HepG2 (cell line): ENCODE measurements around the gene TMEM62. TPM values are rescaled to one million over a fixed set of nuclear protein-coding genes. Genes with fewer than 3 reads are reported as not detected.

Experiments used
- ATAC-seq: fragments of 200-7000 bp; cut with Tn5 transposase; 3 replicates; pipeline ENCODE4 v1.9.1; 2020; ENCODE audit warnings: mild to moderate bottlenecking, moderate library complexity
- Bru-seq: library from RNA; stranded (reverse); fragments of 400-500 nt; gene quantifications from one replicate; lab custom pipeline; 2021; lab: Mats Ljungman, UMichigan
- BruChase-seq, 2 experiments: library from RNA; stranded (reverse); fragments of 400-500 nt; gene quantifications; one replicate each; lab custom pipeline; 2021; lab: Mats Ljungman, UMichigan
- BruUV-seq: library from RNA; stranded (reverse); fragments of 400-500 nt; replicated peaks from 2 replicates; lab custom pipeline; 2021; lab: Mats Ljungman, UMichigan
- CTCF ChIA-PET: fragments of 300-600 bp; formaldehyde crosslinking; extraction: SDS; loops from one replicate; lab custom pipeline; 2021; ENCODE audit warnings: low total read pairs, inconsistent platforms, low intra/inter-chr PET ratio; lab: Yijun Ruan, JAX
- POLR2A ChIA-PET: fragments of 350-600 bp; sonication (Branson Sonifier 250); formaldehyde crosslinking; loops from one replicate; lab custom pipeline; 2020; ENCODE audit warnings: antibody characterized with exemption, inconsistent platforms; lab: Yijun Ruan, JAX
- DNase-seq: peaks from one replicate; pipeline ENCODE4 v3.0.0-alpha.2; 2015; ENCODE audit warnings: low spot score
- FAIRE-seq: peaks from 3 replicates; lab custom pipeline; 2011; peaks lifted over from hg19 to GRCh38; lab: Jason Lieb, UNC
- H2AFZ ChIP-seq: one replicate; pipeline ENCODE4 v1.6.1; 2011; ENCODE audit warnings: low read length, inconsistent platforms
- H3K27ac ChIP-seq: fragments of 300-600 bp; 3 replicates; pipeline ENCODE4 v1.8.0; 2011; ENCODE audit warnings: mixed run types, mild to moderate bottlenecking, mixed read lengths, low read length, inconsistent platforms; ENCODE audit not compliant: insufficient read depth; ENCODE audit errors: extremely low read length
- H3K27me3 ChIP-seq, 2 experiments: fragments of 200-600 bp in 1 of 2; 2 replicates in 1 of 2; 3 replicates in 1 of 2; pipeline versions ENCODE4 v1.6.0 to v1.8.0; 2011; ENCODE audit warnings: low read length in 2 of 2, mild to moderate bottlenecking in 2 of 2, moderate library complexity in 2 of 2, inconsistent platforms in 1 of 2; ENCODE audit not compliant: insufficient read depth in 2 of 2, control insufficient read depth in 1 of 2
- H3K36me3 ChIP-seq, 2 experiments: fragments of 200-600 bp in 1 of 2; replicated peaks in 1 of 2; 2 replicates in 1 of 2; 3 replicates in 1 of 2; pipeline versions ENCODE4 v1.5.1 to v1.8.0; 2011; ENCODE audit warnings: low read length in 2 of 2, inconsistent platforms in 1 of 2; ENCODE audit not compliant: insufficient read depth in 2 of 2, control insufficient read depth in 1 of 2
- H3K4me1 ChIP-seq: 2 replicates; pipeline ENCODE4 v1.5.1; 2012; ENCODE audit warnings: low read length, inconsistent platforms; ENCODE audit not compliant: insufficient read depth
- H3K4me2 ChIP-seq: 2 replicates; pipeline ENCODE4 v1.6.0; 2011; ENCODE audit warnings: low read depth, low read length, inconsistent platforms
- H3K4me3 ChIP-seq, 3 experiments: fragments of 200-600 bp in 1 of 3; sonication (generic), shearing (Covaris generic) in 1 of 3; replicated peaks in 1 of 3; 2 replicates each; pipeline ENCODE4 v1.5.1; 2011 to 2016; ENCODE audit warnings: low read length in 3 of 3, inconsistent platforms in 2 of 3, low read depth in 2 of 3, mild to moderate bottlenecking in 2 of 3, control low read depth in 1 of 3, mixed read lengths in 1 of 3; ENCODE audit not compliant: insufficient read depth in 1 of 3
- H3K79me2 ChIP-seq: one replicate; pipeline ENCODE4 v1.6.1; 2011; ENCODE audit warnings: low read length, inconsistent platforms; ENCODE audit not compliant: insufficient read depth
- H3K9ac ChIP-seq: 2 replicates; pipeline ENCODE4 v1.6.0; 2011; ENCODE audit warnings: mild to moderate bottlenecking, low read depth, low read length, inconsistent platforms; ENCODE audit not compliant: insufficient read depth
- H3K9me3 ChIP-seq: 2 replicates; pipeline ENCODE4 v1.5.1; 2012; ENCODE audit warnings: mild to moderate bottlenecking, low read length
- H4K20me1 ChIP-seq: 2 replicates; pipeline ENCODE4 v1.6.0; 2011; ENCODE audit warnings: inconsistent platforms, mild to moderate bottlenecking, low read length, moderate library complexity; ENCODE audit not compliant: insufficient read depth
- BRD4 ChIP-seq: sonication (generic); formaldehyde crosslinking; IDR thresholded peaks from 2 replicates; pipeline ENCODE4 v1.4.0; 2020; ENCODE audit warnings: missing genetic modification reagents
- FOXA3 ChIP-seq: IDR thresholded peaks from 2 replicates; pipeline ENCODE4 v1.6.1; 2016; ENCODE audit warnings: missing genetic modification reagents, missing compliant biosample characterization
- IRF2 ChIP-seq: IDR thresholded peaks from 2 replicates; pipeline ENCODE4 v1.6.1; 2018; ENCODE audit warnings: missing genetic modification reagents, missing compliant biosample characterization
- NKX3-1 ChIP-seq: sonication (generic); formaldehyde crosslinking; IDR thresholded peaks from 2 replicates; pipeline ENCODE4 v1.5.0; 2020; ENCODE audit warnings: missing genetic modification reagents
- ZBTB8A ChIP-seq: sonication (generic); formaldehyde crosslinking; IDR thresholded peaks from 2 replicates; pipeline ENCODE4 v1.4.0; 2020; ENCODE audit warnings: mild to moderate bottlenecking, low read depth, missing genetic modification reagents, borderline replicate concordance
- ZFP82 ChIP-seq: sonication (generic); formaldehyde crosslinking; IDR thresholded peaks from 2 replicates; pipeline ENCODE4 v1.5.1; 2020; ENCODE audit warnings: mild to moderate bottlenecking, missing genetic modification reagents, borderline replicate concordance
- ZNF552 ChIP-seq: sonication (generic); formaldehyde crosslinking; IDR thresholded peaks from 2 replicates; pipeline ENCODE4 v1.9.0; 2022; ENCODE audit warnings: missing genetic modification reagents, mild to moderate bottlenecking, borderline replicate concordance
- WGBS: methylation state at CpG from one replicate; pipeline ENCODE4 v1.1.6; 2017; ENCODE audit warnings: low lambda C conversion rate; 5-methylcytosine and 5-hydroxymethylcytosine counted together
- in situ Hi-C: cut with HindIII; loops from 2 replicates; pipeline ENCODE4 v1.10.0; 2017; ENCODE audit warnings: low pct_unique_long_range_greater_than_20kb; ENCODE audit not compliant: extremely low pct_ligation_motif_present
- intact Hi-C: fragments of 100-400 bp; cut with micrococcal nuclease; formaldehyde crosslinking; loops from one replicate; pipeline ENCODE4 v1.10.0; 2022; ENCODE audit not compliant: unreplicated experiment
- long read RNA-seq, 2 experiments: library from RNA in 1 of 2; library from polyadenylated mRNA in 1 of 2; stranded (forward) in 1 of 2; unstranded in 1 of 2; transcript quantifications; one replicate each; pipeline ENCODE4 v2.0.0, GENCODE V29; 2019 to 2022
- polyA minus RNA-seq, 3 experiments: library from RNA; depleted of rRNA, polyadenylated mRNA; stranded (reverse); fragments of >200 nt; gene quantifications; 2 replicates each; pipeline ENCODE4 v1.2.3, GENCODE V29; 2011; ENCODE audit warnings: low replicate concordance in 1 of 3
- polyA plus RNA-seq, 8 experiments: library from polyadenylated mRNA; depleted of rRNA in 3 of 8; stranded (reverse) in 7 of 8; unstranded in 1 of 8; fragments of >200 nt; fragmentation: Illumina TruSeq in 4 of 8; extraction: Trizol in 4 of 8; gene quantifications; 2 replicates each; pipeline versions ENCODE4 v1.2.1 to v1.2.3, GENCODE V29; 2011 to 2016; ENCODE audit warnings: low read depth in 4 of 8, missing spikeins in 1 of 8, mixed read lengths in 1 of 8; ENCODE audit not compliant: insufficient read depth in 1 of 8
- total RNA-seq, 5 experiments: library from RNA; depleted of rRNA; stranded (reverse); fragments of >200 nt; fragmentation: Illumina TruSeq; extraction: Trizol; gene quantifications; 2 replicates each; pipeline ENCODE4 v1.2.3, GENCODE V29; 2016; ENCODE audit warnings: low read depth in 1 of 5
- TF ChIP-seq, protein P1 (sequence below): sonication (generic); formaldehyde crosslinking; IDR thresholded peaks from 2 replicates; pipeline ENCODE4 v1.9.0; 2021; ENCODE audit warnings: mild to moderate bottlenecking, missing genetic modification reagents
- TF ChIP-seq, protein P2 (sequence below): sonication (generic); formaldehyde crosslinking; IDR thresholded peaks from 2 replicates; pipeline ENCODE4 v1.5.1; 2020; ENCODE audit warnings: missing genetic modification reagents, mild to moderate bottlenecking, borderline replicate concordance

Gene TMEM62
- total RNA-seq (2016; rRNA removed; fragmentation: Illumina TruSeq; extraction: Trizol): 13.8 and 20.9 TPM in 2 replicates
- 11.1 and 14.4 TPM in 2 replicates for total RNA-seq (2016; cell fraction: cytosol; rRNA removed; fragmentation: Illumina TruSeq; extraction: Trizol; ENCODE audit: low read depth)
- 11.8 and 20.8 TPM in 2 replicates for total RNA-seq (2016; cell fraction: insoluble cytoplasmic fraction; rRNA removed; fragmentation: Illumina TruSeq; extraction: Trizol)
- total RNA-seq (2016; cell fraction: membrane; rRNA removed; fragmentation: Illumina TruSeq; extraction: Trizol): 18.6 and 19.3 TPM in 2 replicates
- 29.9 and 33.1 TPM in 2 replicates for total RNA-seq (2016; cell fraction: nucleus; rRNA removed; fragmentation: Illumina TruSeq; extraction: Trizol)
- polyA plus RNA-seq (2011; rRNA removed): 14.2 and 19.9 TPM in 2 replicates
- polyA plus RNA-seq (2011; cell fraction: cytosol; rRNA removed): 8.3 and 17.6 TPM in 2 replicates
- polyA plus RNA-seq (2011; cell fraction: nucleus; rRNA removed): 18.9 and 27.0 TPM in 2 replicates
- 35.0 and 42.0 TPM in 2 replicates for polyA plus RNA-seq (2012)
- polyA plus RNA-seq (2016; cell fraction: cytosol; fragmentation: Illumina TruSeq; extraction: Trizol; ENCODE audit: low read depth): 8.6 and 8.9 TPM in 2 replicates
- polyA plus RNA-seq (2016; cell fraction: insoluble cytoplasmic fraction; fragmentation: Illumina TruSeq; extraction: Trizol; ENCODE audit: low read depth): 9.6 and 10.8 TPM in 2 replicates
- 14.0 and 15.4 TPM in 2 replicates for polyA plus RNA-seq (2016; cell fraction: membrane; fragmentation: Illumina TruSeq; extraction: Trizol; ENCODE audit: low read depth)
- 26.7 and 27.5 TPM in 2 replicates for polyA plus RNA-seq (2016; cell fraction: nucleus; fragmentation: Illumina TruSeq; extraction: Trizol; ENCODE audit: insufficient read depth, low read depth)
- polyA minus RNA-seq (2011; rRNA and poly(A)+ RNA removed; ENCODE audit: low replicate concordance): 9.4 and 12.1 TPM in 2 replicates
- polyA minus RNA-seq (2011; cell fraction: cytosol; rRNA and poly(A)+ RNA removed): 4.8 and 9.0 TPM in 2 replicates
- polyA minus RNA-seq (2011; cell fraction: nucleus; rRNA and poly(A)+ RNA removed): 50.1 and 63.3 TPM in 2 replicates
- percentile 70 among the genes with signal in this experiment for Bru-seq, nascent RNA
- BruChase-seq, experiment 1, labeled RNA remaining after a 6-hour chase: percentile 53 among the genes with signal in this experiment
- percentile 58 among the genes with signal in this experiment for BruChase-seq, experiment 2, labeled RNA remaining after a 2-hour chase
- long read RNA-seq, experiment 1, transcript TMEM62-201 (14 exons, 2,771 nt): major isoform, 9 of 14 reads
- long read RNA-seq, experiment 1, partial matches to known transcripts: 0 of 14 reads
- long read RNA-seq, experiment 1, other reads (novel, unspliced or antisense): 5 of 14 reads
- long read RNA-seq, experiment 2, transcript TMEM62-201 (14 exons, 2,771 nt): major isoform, 12 of 29 reads
- long read RNA-seq, experiment 2, partial matches to known transcripts: 5 of 29 reads
- long read RNA-seq, experiment 2, other reads (novel, unspliced or antisense): 12 of 29 reads

DNA sequence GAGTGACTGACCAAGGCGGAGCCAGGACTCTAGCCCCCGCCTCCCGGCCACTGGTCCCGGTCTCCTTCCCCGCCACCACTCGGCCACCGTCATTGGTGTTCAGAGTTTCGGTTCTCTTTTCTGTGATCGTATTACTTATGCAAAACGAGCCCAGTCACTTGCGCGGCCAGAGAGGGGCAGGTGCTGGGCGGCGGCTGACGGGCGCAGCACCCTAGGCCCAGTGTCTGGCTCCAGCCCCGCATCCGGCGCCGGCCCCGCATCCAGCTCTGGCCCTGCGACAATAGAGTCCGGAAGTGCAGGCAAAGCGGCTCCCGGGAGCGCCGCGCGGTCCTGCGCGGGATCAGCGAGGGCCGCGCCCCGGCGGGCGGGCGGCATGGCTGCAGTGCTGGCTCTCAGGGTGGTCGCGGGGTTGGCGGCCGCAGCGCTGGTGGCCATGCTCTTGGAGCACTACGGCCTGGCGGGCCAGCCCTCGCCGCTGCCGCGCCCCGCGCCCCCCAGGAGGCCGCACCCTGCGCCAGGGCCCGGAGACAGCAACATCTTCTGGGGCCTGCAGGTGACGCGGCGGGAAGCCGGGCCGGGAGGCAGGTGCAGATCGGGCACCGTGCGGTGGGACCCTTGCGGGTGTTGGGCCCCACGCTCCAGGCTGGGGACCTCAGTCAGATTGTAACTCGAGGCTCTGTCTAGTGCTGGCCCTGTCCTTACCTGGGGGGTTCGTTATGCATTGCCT, at the start of gene TMEM62:
Gene TMEM62, plus strand, starts transcription at position 157 of the 727 bp plus-strand sequence. Its CDS starts 217 bp downstream, at position 374.
- H2AFZ ChIP-seq: no peak within 1 kb of the TSS
- FAIRE-seq: no peak
- ChIA-PET POLR2A (interaction anchor here (0.6 to 1.9 kb wide), 3 partner anchors 12 to 42 kb away, joined by 3 to 6 read pairs (median 6); partner anchors contain the start of gene UBR1), CTCF (no interaction called here)
- 0% methylated on average over 4 of the region's 66 CpGs for WGBS
- BruUV-seq: no TSS peak
- H3K4me3 ChIP-seq: peak within 1 kb of the TSS; percentile 66 to 92 (median 84)
- peaks cover 16% of the 10 kb centered on the region for H3K79me2 ChIP-seq
- no peaks in the 10 kb centered on the region; a peak in 1 of 5 replicates for H3K27me3 ChIP-seq
- peak; percentile 77 for DNase-seq
- peaks cover 2 to 18% of the 10 kb centered on the region in 2 experiments; a peak in 3 of 5 replicates for H3K36me3 ChIP-seq
- no peaks in the 10 kb centered on the region for H4K20me1 ChIP-seq
- peak within 1 kb of the TSS; percentile 89 for H3K4me2 ChIP-seq
- peaks cover 36% of the 10 kb centered on the region for H3K4me1 ChIP-seq
- peak within 1 kb of the TSS; percentile 80 for H3K9ac ChIP-seq
- intact Hi-C loops (no loop called here), in situ Hi-C loops (no loop called here)
- H3K9me3 ChIP-seq: peaks cover 3% of the 10 kb centered on the region; the same call in 1 of the 2 replicates
- ATAC-seq: peak; percentile 94
- H3K27ac ChIP-seq: peak within 1 kb of the TSS; percentile 72
- TF ChIP-seq BRD4 (CRISPR knock-in tag) (no peak), FOXA3 (no peak), ZNF552 (CRISPR knock-in tag) (peak; percentile 22; the same call in 1 of the 2 replicates), ZBTB8A (no peak), ZFP82 (0 out of 2 replicates have a peak, but pooled peaks have one; percentile 58), NKX3-1 (peak; percentile 28; the same call in 1 of the 2 replicates), IRF2 (peak; percentile 95)
- TF ChIP-seq, protein P1, sequence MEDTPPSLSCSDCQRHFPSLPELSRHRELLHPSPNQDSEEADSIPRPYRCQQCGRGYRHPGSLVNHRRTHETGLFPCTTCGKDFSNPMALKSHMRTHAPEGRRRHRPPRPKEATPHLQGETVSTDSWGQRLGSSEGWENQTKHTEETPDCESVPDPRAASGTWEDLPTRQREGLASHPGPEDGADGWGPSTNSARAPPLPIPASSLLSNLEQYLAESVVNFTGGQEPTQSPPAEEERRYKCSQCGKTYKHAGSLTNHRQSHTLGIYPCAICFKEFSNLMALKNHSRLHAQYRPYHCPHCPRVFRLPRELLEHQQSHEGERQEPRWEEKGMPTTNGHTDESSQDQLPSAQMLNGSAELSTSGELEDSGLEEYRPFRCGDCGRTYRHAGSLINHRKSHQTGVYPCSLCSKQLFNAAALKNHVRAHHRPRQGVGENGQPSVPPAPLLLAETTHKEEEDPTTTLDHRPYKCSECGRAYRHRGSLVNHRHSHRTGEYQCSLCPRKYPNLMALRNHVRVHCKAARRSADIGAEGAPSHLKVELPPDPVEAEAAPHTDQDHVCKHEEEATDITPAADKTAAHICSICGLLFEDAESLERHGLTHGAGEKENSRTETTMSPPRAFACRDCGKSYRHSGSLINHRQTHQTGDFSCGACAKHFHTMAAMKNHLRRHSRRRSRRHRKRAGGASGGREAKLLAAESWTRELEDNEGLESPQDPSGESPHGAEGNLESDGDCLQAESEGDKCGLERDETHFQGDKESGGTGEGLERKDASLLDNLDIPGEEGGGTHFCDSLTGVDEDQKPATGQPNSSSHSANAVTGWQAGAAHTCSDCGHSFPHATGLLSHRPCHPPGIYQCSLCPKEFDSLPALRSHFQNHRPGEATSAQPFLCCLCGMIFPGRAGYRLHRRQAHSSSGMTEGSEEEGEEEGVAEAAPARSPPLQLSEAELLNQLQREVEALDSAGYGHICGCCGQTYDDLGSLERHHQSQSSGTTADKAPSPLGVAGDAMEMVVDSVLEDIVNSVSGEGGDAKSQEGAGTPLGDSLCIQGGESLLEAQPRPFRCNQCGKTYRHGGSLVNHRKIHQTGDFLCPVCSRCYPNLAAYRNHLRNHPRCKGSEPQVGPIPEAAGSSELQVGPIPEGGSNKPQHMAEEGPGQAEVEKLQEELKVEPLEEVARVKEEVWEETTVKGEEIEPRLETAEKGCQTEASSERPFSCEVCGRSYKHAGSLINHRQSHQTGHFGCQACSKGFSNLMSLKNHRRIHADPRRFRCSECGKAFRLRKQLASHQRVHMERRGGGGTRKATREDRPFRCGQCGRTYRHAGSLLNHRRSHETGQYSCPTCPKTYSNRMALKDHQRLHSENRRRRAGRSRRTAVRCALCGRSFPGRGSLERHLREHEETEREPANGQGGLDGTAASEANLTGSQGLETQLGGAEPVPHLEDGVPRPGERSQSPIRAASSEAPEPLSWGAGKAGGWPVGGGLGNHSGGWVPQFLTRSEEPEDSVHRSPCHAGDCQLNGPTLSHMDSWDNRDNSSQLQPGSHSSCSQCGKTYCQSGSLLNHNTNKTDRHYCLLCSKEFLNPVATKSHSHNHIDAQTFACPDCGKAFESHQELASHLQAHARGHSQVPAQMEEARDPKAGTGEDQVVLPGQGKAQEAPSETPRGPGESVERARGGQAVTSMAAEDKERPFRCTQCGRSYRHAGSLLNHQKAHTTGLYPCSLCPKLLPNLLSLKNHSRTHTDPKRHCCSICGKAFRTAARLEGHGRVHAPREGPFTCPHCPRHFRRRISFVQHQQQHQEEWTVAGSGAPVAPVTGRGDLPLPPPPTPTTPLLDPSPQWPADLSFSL (CRISPR knock-in tag): no peak
- TF ChIP-seq, protein P2, sequence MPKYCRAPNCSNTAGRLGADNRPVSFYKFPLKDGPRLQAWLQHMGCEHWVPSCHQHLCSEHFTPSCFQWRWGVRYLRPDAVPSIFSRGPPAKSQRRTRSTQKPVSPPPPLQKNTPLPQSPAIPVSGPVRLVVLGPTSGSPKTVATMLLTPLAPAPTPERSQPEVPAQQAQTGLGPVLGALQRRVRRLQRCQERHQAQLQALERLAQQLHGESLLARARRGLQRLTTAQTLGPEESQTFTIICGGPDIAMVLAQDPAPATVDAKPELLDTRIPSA (CRISPR knock-in tag): 0 out of 2 replicates have a peak, but pooled peaks have one; percentile 45
